Measurements from ENCODE around the gene TFPI.

Gene TFPI

GRCh38 chr2:187502467-187502866 is 51.8 kb downstream of the TFPI start:
- no peak for DNase-seq

DNA sequence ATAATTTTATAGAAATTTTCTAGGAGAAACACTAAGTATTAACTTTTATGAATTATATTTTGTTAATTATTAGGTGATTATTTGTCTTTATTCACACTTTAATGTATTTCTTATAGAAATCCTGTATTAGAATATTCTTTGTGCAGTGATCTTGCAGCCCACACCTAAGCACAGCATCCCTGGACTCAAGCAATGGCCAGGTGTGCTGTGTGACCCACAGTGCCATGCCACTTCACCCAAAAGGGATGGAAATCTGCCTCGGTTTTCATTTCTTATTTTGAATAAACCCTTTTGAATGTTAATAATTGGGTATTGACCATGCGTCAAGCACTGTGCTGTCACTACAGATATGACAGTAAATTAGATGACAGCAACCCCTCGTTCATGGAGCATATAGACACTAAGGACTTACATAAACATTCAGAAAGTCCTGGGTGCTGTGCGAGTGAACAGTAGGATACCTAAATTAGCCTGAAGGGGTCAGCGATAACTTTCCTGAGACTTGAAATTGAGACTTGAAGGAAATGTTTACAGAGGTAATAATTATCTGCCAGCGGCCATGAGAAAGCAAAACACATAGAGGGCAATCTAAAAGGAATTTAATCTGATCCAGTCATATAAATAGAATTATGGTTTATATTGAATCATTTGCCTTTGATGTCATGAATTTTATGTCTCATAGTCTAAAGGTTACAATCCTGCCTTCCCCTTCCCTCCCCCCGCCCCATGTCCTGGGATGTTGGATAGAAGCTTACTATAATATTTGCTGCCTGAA is 53.5 kb downstream of the TFPI start:
- no peak for DNase-seq

GRCh38 chr2:187499941-187500532 is 54.2 kb downstream of the TFPI start:
- DNase-seq = no peak

GRCh38 chr2:187497858-187498463 is 56.3 kb downstream of the TFPI start:
- no peak for DNase-seq

GRCh38 chr2:187497140-187497539 is 57.1 kb downstream of the TFPI start:
- DNase-seq = no peak

- DNase-seq = no peak
Observed at GRCh38 chr2:187495324-187495723, 58.9 kb downstream of the TFPI start.

DNA sequence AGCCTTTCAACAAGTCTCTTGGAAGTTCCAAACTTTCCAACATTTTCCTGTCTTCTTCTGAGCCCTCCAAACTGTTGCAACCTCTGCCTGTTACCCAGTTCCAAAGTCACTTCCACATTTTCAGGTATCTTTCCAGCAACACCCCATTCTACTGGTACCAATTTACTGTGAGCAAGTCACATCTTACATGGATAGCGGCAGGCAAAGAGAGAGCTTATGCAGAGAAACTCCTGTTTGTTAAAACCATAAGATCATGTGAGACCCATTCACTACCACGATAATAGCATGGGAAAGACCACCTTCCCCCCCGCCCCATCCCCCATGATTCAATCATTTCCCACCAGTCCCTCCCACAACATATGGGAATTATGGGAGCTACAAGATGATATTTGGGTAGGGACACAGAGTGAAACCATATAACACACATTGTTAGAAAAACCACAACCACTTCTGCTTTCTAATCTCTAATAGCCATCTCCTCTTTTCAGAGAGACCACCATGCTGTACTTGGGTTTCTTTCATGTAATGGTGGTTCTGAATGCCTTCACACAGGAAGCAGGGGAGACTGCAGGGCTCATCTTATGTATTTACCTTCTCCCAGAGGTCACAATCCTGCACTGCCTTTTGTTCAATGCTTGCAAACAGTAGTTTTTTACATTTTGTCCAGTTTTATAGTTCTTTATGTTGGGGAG is 60.2 kb downstream of the TFPI start:
- DNase-seq = no peak

DNA sequence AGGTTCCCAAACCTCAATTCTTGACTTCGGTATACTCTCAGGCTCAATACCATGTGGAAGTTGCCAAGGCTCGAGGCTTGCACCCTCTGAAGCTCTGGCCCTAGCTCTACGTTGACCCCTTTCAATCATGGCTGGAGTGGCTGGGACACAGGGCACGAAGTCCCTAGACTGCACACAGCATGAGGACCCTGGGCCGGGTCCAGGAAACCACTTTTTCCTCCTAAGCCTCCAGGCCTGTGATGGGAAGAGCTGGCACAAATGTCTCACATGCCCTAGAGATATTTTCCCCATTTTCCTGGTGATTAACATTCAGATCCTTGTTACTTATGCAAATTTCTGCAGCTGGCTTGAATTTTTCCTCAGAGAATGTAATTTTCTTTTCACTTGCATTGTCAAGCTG is 61.1 kb downstream of the TFPI start:
- no peak for DNase-seq

- DNase-seq = no peak
Observed at GRCh38 chr2:187486241-187486640, 68.0 kb downstream of the TFPI start.

DNA sequence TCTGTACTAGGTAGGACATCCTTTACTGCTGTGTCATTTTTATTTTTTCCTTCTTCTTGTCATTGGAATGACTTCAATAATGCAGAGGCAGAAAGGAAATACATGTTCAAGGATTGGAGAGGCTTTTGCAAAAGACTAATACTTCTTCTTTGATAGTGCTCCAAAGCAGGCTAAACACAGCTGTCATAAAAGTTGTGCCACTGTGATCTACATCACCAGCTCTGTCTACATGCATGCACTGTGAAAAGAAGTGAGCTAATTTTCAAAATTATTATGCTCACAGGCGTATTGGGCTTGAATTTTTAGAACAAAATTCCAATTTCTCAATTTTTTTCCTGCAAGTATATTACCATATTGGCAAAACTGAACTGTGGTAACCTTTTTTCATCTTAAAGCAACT is 68.7 kb downstream of the TFPI start:
- DNase-seq = no peak

DNA sequence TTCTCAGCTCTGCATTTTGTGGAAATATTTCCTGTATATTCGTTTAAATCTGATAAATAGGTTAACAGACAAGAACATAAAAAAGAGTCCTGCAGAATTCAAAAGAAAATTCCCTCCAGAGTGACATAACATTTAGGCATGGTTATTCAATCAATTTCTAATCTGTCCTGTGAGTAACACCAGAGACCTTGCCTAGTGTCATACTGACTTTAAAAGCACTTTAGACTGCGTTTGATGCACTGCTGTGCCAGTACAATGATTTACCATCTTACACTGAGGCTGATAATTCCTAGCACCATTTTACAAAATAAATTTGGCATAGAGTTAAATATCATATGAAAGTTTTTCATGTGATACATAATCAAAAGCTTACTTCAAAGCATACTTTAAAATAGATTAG is 70.7 kb downstream of the TFPI start:
- DNase-seq = no peak

GRCh38 chr2:187482796-187483195 is 71.4 kb downstream of the TFPI start:
- no peak for DNase-seq

GRCh38 chr2:187481543-187481942 is 72.7 kb downstream of the TFPI start:
- DNase-seq = no peak

DNA sequence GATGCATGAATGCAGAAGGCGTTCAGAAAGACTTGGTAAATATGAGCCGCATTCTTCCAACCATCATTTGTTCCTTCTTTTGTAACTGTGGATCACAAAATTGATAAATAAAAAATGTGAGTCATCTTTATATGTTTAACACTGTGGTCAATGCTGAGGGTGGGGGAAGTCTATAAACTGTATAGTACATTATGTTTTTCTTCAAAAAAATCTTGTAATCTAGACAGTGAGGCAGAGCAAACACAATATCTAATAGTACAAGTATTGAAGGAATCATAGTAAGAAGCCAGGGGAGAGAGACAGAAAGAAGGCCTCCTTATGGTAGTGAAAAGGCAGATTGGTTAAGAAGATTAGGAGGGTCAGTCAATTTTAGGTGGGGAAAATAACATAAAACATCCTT is 75.5 kb downstream of the TFPI start:
- no peak for DNase-seq

DNA sequence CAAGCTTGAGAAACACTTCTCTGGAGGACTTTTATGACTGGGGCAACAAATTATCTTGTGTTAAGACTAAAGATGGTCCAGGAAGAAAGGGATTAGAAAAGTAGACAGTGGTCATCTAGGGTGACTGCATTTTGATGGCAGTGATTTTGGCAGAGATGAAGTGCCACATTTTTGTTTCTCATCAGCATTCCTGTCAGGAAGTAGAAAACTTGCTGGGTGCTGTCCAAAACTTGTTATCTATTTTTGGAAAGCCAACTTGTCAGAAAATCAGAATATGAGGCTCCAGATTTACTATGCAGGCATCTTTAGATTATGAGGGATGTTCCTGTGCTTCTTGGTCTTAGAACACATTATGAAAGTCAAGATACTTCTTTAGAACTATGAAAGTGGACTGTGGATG is 77.2 kb downstream of the TFPI start:
- DNase-seq = no peak

DNA sequence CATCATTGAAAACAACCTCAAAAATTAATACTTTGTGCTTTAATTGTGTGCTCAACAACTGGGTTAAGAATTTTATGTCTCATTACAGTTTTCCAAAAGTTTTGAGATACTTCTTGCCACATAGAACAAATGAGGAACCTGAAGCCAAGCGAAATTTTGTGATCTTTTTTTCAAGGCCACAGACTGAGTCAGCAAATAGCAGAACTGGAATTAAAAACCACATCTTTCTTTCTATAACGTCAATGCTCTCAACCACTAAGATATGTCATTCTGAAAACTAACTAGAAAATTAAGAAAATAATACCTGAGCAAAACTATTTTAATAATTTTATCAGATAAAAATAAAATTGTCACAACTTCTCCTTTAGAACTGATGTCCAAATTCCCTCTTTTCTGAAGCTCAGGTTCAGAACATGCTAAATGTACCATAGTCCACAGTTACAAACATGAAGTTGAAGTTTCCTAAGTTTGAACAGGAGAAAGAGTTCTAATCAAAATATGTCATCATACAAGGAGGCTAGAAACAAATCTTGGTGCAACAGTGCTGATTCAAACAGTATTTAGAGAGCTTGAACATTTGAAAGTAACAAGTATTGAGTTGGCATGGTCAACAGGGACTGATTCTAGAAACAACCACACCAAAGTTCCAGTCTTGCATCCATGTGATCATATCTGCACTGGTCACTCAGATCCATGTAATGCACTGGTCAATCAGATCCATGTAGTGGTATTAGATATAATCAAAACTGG is 78.6 kb downstream of the TFPI start:
- no peak for DNase-seq

DNA sequence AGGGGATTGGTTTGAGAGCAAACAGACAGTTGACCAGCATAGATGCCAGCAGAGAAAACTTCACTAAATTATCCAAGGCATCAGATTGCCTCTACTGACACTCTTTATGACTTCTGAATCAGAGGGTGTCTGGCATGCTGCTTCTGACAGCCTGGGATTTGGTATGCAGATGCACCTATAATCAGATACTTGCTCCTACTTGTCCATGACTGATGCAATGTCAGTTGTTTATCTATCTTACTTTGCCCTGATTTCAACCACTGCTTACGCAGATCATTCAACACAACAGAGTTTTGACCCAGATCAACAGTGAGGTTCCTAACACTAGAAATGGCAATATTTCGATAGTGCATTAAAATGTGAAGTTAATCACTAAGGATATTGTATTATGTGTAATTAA is 83.5 kb downstream of the TFPI start:
- no peak for DNase-seq

DNA sequence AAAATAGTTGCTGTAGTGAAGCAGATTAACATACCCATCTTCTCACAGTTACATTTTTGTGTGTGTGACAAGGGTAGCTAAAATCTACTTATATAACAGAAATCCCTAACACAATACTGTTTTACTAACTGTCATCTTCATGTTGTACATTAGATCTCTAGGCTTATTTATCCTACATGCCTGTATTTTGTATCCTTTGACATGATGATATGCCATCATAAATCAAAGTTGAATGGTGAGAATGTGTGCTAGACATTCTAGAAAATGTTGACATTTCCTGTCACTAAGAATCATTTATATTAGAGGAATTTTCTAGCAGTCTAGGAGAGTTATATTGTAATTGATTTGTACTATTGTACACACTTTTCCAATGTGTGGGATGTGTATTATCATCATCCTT is 84.7 kb downstream of the TFPI start:
- DNase-seq = no peak

DNA sequence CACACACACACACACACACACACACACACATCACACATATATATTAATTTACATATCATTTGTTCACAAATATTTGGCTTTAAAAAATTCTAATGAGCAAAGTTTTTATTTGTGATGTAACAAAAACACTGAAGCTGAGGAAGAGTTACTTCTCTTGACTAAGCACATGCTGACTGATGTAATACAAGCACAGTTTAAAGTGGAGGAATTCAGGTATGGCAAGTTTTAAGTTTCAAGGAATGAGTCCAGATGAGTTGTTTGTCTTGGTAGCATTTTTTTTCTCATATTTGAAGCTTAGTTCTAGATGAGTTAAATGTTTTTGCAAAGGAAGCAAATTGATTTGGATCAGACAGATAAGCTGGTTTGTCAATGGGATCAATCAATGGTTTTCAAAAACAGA is 86.0 kb downstream of the TFPI start:
- DNase-seq = no peak

DNA sequence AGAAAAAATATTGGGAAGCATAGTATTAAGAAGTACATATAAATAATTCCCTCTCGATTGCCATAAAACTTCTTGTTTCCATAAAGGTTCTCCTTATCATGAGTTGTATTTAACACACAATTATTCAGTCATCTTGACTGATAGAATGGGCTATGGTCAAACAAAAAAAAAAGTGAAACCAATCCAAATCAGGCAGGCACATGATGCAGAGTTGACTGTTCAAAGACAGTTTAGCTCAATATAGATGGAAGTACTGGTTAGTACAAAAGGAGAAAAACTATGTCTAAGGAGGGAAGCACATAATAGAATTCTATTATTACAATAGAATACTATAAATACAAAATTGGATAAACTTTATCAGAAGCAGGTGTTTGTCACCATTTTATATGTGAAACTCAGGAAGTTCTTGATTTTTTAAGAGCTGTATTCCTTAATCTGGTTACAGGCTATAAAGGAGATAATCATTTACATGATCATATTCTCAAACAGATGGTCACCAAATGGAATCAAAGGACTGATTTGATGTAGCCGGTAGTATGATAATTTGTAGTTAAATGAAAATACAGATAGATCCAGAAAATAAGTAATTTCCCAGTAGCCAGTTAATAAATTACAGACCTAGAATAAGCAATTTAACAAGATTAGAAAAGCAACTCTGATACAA is 88.0 kb downstream of the TFPI start:
- no peak for DNase-seq

GRCh38 chr2:187462839-187463238 is 91.4 kb downstream of the TFPI start:
- DNase-seq = no peak
